Fibroblast of lung (primary cell): Measurements from ENCODE around the gene MLLT10.

Experiments used
- EZH2 ChIP-seq: IDR thresholded peaks from 2 replicates; pipeline ENCODE4 v1.5.1; 2012; ENCODE audit warnings: low read length, control low read depth, mild to moderate bottlenecking; ENCODE audit errors: missing control alignments
- TF ChIP-seq, protein P1 (sequence below), 2 donors: IDR thresholded peaks in 1 of 2; conservative IDR thresholded peaks in 1 of 2; 1 replicate in 1 of 2; 2 replicates in 1 of 2; pipeline ENCODE4 v1.5.1; 2011 to 2012; ENCODE audit warnings: low read length in 2 of 2, control low read depth in 1 of 2, inconsistent platforms in 1 of 2, low read depth in 1 of 2, mild to moderate bottlenecking in 1 of 2

DNA sequence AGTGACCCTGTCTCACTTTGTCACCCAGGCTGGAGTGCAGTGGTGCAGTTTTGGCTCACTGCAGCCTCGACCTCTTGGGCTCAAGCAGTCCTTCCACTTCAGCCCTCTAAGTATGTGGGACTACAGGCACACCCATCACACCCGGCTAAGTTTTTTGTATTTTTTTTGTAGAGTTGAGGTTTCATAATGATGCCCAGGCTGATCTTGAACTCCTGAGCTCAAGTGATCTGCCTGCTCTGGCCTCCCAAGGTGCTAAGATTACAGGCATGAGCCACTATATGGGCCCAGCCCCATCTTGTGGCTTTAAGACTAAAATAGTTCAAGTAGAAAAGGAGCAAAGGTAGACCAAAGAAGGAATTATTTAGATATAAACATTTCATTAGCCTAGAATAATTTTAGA, 65.5 kb downstream of the MLLT10 start:
- TF ChIP-seq, protein P1, sequence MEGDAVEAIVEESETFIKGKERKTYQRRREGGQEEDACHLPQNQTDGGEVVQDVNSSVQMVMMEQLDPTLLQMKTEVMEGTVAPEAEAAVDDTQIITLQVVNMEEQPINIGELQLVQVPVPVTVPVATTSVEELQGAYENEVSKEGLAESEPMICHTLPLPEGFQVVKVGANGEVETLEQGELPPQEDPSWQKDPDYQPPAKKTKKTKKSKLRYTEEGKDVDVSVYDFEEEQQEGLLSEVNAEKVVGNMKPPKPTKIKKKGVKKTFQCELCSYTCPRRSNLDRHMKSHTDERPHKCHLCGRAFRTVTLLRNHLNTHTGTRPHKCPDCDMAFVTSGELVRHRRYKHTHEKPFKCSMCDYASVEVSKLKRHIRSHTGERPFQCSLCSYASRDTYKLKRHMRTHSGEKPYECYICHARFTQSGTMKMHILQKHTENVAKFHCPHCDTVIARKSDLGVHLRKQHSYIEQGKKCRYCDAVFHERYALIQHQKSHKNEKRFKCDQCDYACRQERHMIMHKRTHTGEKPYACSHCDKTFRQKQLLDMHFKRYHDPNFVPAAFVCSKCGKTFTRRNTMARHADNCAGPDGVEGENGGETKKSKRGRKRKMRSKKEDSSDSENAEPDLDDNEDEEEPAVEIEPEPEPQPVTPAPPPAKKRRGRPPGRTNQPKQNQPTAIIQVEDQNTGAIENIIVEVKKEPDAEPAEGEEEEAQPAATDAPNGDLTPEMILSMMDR (conservative IDR thresholded peaks at IDR 0.05 in 1 of 2, IDR thresholded peaks at IDR 0.05 in 1 of 2; ENCODE audit: low read depth in 1 of 2, low read length in 2 of 2): no peak
- no peak for TF ChIP-seq EZH2
